ENCODE measurements around the gene TMEM255B. TPM values are rescaled to one million over a fixed set of nuclear protein-coding genes. Genes with fewer than 3 reads are reported as not detected.

The TMEM255B gene
- total RNA-seq, 2 experiments from 2014 or later, result 1.0 to 1.2 TPM

- Mint-ChIP-seq H3K4me1 (ENCODE audit: low read depth) (peaks cover 23% of the 10 kb centered on the region), H3K36me3 (ENCODE audit: low read depth) (peaks cover 8% of the 10 kb centered on the region), H3K27ac (no peak overlapping the region), H3K9me3 (no peaks in the 10 kb centered on the region), H3K4me3 (no peak overlapping the region), H3K27me3 (no peaks in the 10 kb centered on the region)
- no peak for TF ChIP-seq CTCF (IDR thresholded peaks at IDR 0.05)
- Histone ChIP-seq H3K4me3 (ENCODE audit: low read length) (no peak overlapping the region), H3K9me3 (ENCODE audit: control insufficient read depth in 1 of 2, insufficient read depth in 1 of 2, low read length in 2 of 2) (peaks cover 0 to 21% of the 10 kb centered on the region in 2 experiments), H3K27ac (ENCODE audit: low read depth in 1 of 2, low read length in 2 of 2) (no peak overlapping the region), H3K4me1 (ENCODE audit: insufficient read depth, low read length) (peaks cover 17% of the 10 kb centered on the region), H3K27me3 (ENCODE audit: control insufficient read depth in 1 of 2, insufficient read depth in 2 of 2, low read length in 2 of 2) (no peaks in the 10 kb centered on the region), H3K36me3 (ENCODE audit: insufficient read depth, low read length) (no peaks in the 10 kb centered on the region)
- intact Hi-C loops (cut with DNase I, micrococcal nuclease), result loop anchor here (5.0 kb wide), 3 partner anchors 84 to 409 kb away; no protein-coding TSS in a partner anchor
- POLR2A ChIA-PET, result no interaction called here
- CTCF ChIA-PET, result no interaction called here
- ATAC-seq (ENCODE audit: poor library complexity) (no peak), DNase-seq (no peak)
Observed at GRCh38 chr13:113818700-113819295, 59.8 kb downstream of the TMEM255B start.

GRCh38 chr13:113819341-113819730 lies 60.3 kb downstream of the TMEM255B start:
- ChIA-PET CTCF (no interaction called here), POLR2A (no interaction called here)
- intact Hi-C loops (cut with DNase I, micrococcal nuclease), result loop anchor here (5.0 kb wide), 3 partner anchors 83 to 408 kb away; no protein-coding TSS in a partner anchor
- no peak for TF ChIP-seq CTCF (IDR thresholded peaks at IDR 0.05)
- Histone ChIP-seq H3K4me3 (ENCODE audit: low read length) (no peak overlapping the region), H3K27me3 (ENCODE audit: control insufficient read depth in 1 of 2, insufficient read depth in 2 of 2, low read length in 2 of 2) (no peaks in the 10 kb centered on the region), H3K36me3 (ENCODE audit: insufficient read depth, low read length) (no peaks in the 10 kb centered on the region), H3K9me3 (ENCODE audit: control insufficient read depth in 1 of 2, insufficient read depth in 1 of 2, low read length in 2 of 2) (peaks cover 0 to 25% of the 10 kb centered on the region in 2 experiments), H3K27ac (ENCODE audit: low read depth in 1 of 2, low read length in 2 of 2) (no peak overlapping the region), H3K4me1 (ENCODE audit: insufficient read depth, low read length) (peaks cover 17% of the 10 kb centered on the region)
- H3K27me3 Mint-ChIP-seq, result no peaks in the 10 kb centered on the region
- peaks cover 23% of the 10 kb centered on the region for H3K4me1 Mint-ChIP-seq (ENCODE audit: low read depth)
- no peaks in the 10 kb centered on the region for H3K9me3 Mint-ChIP-seq
- no peak overlapping the region for H3K4me3 Mint-ChIP-seq
- DNase-seq (no peak), ATAC-seq (ENCODE audit: poor library complexity) (no peak)
- H3K36me3 Mint-ChIP-seq (ENCODE audit: low read depth), result peaks cover 8% of the 10 kb centered on the region
- no peak overlapping the region for H3K27ac Mint-ChIP-seq

- Histone ChIP-seq H3K27ac (ENCODE audit: low read depth in 1 of 2, low read length in 2 of 2) (no peak overlapping the region), H3K4me1 (ENCODE audit: insufficient read depth, low read length) (peaks cover 17% of the 10 kb centered on the region), H3K27me3 (ENCODE audit: control insufficient read depth in 1 of 2, insufficient read depth in 2 of 2, low read length in 2 of 2) (no peaks in the 10 kb centered on the region), H3K9me3 (ENCODE audit: control insufficient read depth in 1 of 2, insufficient read depth in 1 of 2, low read length in 2 of 2) (peaks cover 0 to 25% of the 10 kb centered on the region in 2 experiments), H3K4me3 (ENCODE audit: low read length) (no peak overlapping the region), H3K36me3 (ENCODE audit: insufficient read depth, low read length) (no peaks in the 10 kb centered on the region)
- Mint-ChIP-seq H3K4me3 (no peak overlapping the region), H3K36me3 (ENCODE audit: low read depth) (peaks cover 8% of the 10 kb centered on the region), H3K27me3 (no peaks in the 10 kb centered on the region), H3K4me1 (ENCODE audit: low read depth) (peaks cover 23% of the 10 kb centered on the region), H3K9me3 (no peaks in the 10 kb centered on the region), H3K27ac (no peak overlapping the region)
- no peak for TF ChIP-seq CTCF (IDR thresholded peaks at IDR 0.05)
- DNase-seq (no peak), ATAC-seq (ENCODE audit: poor library complexity) (no peak)
- intact Hi-C loops (cut with DNase I, micrococcal nuclease), result loop anchor here (5.0 kb wide), 3 partner anchors 82 to 407 kb away; no protein-coding TSS in a partner anchor
- CTCF ChIA-PET, result no interaction called here
- POLR2A ChIA-PET, result no interaction called here
Observed at GRCh38 chr13:113819731-113820715, 61.0 kb downstream of the TMEM255B start.

Measured in CD4-positive, alpha-beta T cell (primary cell).